Activated T-cell treated with anti-CD3 and anti-CD28 coated beads, Interleukin-2, amount 50 U/mL, for 4 hours (primary cell): ENCODE data around the gene ADAMTSL4. TPM values are rescaled to one million over a fixed set of nuclear protein-coding genes. Genes with fewer than 3 reads are reported as not detected.

Source experiments
- ATAC-seq, 2 donors: fragments of 200-7000 bp; cut with Tn5 transposase; one replicate each; pipeline ENCODE4 v1.10.0; 2021
- DNase-seq: peaks from one replicate; pipeline ENCODE4 v3.0.0-alpha.2; 2020
- H3K27me3 Mint-ChIP-seq: one replicate; pipeline ENCODE4 v1.8.0; 2021; ENCODE audit warnings: low read depth, mixed read lengths
- H3K36me3 Mint-ChIP-seq: one replicate; pipeline ENCODE4 v1.8.0; 2022; ENCODE audit warnings: mixed read lengths; ENCODE audit not compliant: insufficient read depth
- H3K4me1 Mint-ChIP-seq: one replicate; pipeline ENCODE4 v1.8.0; 2021; ENCODE audit warnings: low read depth, mixed read lengths
- H3K4me3 Mint-ChIP-seq: one replicate; pipeline ENCODE4 v1.8.0; 2021; ENCODE audit warnings: mild to moderate bottlenecking, moderate library complexity, mixed read lengths
- H3K9me3 Mint-ChIP-seq: one replicate; pipeline ENCODE4 v1.8.0; 2021; ENCODE audit warnings: mixed read lengths
- total RNA-seq, 3 donors: library from RNA; stranded (reverse); gene quantifications; one replicate each; pipeline ENCODE4 v1.2.1, GENCODE V29; 2021

The ADAMTSL4 gene
- total RNA-seq, 3 donors from 2014 or later, result 0.19 to 0.34 (median 0.33) TPM

DNA sequence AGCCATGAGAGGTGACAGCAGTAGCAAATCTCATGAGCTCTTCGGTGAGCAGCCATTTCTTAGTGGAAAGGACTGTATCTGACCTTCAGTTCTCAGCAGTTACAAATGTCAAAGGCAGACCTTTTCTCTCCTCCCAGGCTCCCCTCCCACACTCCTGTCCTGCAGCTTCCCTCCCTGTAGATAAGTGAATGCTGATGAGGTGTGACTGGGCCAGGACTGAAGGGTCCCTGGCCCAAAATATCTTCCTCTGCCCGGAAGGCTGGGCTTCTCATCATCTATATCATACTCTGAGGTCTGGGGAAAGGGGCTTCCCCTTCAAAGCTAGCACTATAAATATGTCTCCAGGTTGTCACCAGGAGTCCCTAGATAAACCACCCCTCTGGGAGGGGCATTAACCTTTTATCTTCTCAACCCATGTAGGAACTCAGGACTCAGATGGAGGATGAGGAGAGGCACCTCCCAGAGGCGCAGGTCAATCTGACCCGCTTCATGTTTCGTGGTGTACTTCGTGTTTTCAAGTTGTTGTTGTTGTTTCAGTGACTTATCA, 3.6 kb upstream of the ADAMTSL4 start:
- H3K36me3 Mint-ChIP-seq, result no peaks in the 10 kb centered on the region
- H3K4me3 Mint-ChIP-seq, result no peak overlapping the region
- H3K27me3 Mint-ChIP-seq, result peaks cover 36% of the 10 kb centered on the region
- peaks cover 7% of the 10 kb centered on the region for H3K4me1 Mint-ChIP-seq
- ATAC-seq, result no peak
- no peaks in the 10 kb centered on the region for H3K9me3 Mint-ChIP-seq
- DNase-seq, result no peak

DNA sequence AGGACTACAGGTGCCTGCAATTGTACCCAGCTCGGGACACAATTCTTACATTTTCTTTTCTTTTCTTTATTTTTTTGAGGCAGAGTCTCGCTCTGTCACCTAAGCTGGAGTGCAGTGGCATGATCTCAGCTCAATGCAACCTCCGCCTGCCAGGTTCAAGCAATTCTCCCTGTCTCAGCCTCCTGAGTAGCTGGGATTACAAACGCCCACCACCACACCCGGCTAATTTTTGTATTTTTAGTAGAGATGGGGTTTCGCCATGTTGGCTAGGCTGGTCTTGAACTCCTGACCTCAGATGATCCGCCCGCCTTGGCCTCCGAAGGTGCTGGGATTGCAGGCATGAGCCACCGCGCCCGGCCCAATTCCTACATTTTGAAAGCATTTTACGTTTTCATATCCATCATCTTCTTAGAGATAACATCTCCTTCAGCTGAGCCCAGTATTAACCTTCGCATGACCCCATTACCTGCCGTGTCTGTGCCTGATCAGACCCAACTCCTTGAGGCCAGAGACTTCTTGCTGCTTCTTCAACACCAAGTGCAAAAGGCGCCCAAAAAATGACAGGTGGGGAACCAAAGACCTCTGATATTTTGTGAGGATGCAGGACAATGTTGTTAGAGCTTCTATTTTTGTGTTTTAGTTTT, 2.8 kb upstream of the ADAMTSL4 start:
- Mint-ChIP-seq H3K27me3 (peaks cover 38% of the 10 kb centered on the region), H3K4me3 (no peak overlapping the region)

DNA sequence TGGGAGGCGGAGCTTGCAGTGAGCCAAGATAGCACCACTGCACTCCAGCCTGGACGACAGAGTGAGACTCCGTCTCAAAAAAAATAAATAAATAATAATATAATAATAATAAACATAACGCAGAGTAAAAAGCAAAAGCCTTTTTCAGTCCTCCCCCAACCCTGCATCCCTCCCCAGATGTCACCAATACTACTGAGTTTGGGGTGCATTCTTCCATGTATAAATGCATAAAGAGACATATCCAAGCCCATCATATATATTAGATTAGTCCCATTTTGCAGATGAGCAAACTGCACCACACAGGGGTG, 930 bp upstream of the ADAMTSL4 start:
- peaks cover 17% of the 10 kb centered on the region for H3K4me1 Mint-ChIP-seq
- H3K36me3 Mint-ChIP-seq, result no peaks in the 10 kb centered on the region
- no peaks in the 10 kb centered on the region for H3K9me3 Mint-ChIP-seq
- peak overlapping the region; percentile 66 for H3K4me3 Mint-ChIP-seq
- peaks cover 38% of the 10 kb centered on the region for H3K27me3 Mint-ChIP-seq
- ATAC-seq, result no peak
- no peak for DNase-seq

More for the DNA sequence above, 2.8 kb upstream of the ADAMTSL4 start:
- no peak for DNase-seq
- H3K4me1 Mint-ChIP-seq, result peaks cover 15% of the 10 kb centered on the region
- no peaks in the 10 kb centered on the region for H3K36me3 Mint-ChIP-seq
- no peaks in the 10 kb centered on the region for H3K9me3 Mint-ChIP-seq
- no peak for ATAC-seq

DNA sequence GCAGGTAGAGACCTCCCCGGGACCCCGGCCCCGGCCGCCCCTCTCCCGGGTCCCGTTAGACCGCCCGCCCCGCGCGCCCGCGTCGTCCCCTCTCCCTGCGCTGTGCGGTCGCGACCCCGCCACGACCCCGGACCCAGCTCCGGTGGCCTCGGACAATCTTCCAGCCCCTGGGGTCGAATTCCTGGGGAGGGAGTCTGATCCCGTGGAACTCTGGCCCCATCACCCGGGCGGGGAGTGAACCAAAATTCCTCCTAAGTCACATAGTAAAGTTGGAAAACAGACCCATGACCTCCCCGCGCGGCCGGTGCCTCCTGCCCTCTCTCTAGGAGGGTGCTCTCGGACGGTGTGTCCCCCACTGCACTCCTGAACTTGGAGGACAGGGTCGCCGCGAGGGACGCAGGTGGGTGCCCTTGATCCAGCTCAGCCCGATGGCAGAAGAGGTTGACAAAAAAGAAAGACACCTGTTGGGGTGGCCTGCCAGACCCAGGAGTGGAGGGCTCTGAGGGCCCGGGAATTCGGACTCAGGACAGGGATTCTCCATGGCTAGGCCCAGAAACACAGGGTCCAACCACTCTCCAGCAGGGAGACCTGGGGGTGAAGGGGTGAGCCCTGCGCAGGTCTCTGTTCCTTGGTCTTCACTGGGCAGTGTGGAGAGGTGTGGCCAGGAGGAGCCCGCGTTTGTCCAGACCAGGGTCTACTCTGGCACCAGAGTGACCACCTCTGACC, 451 bp downstream of the ADAMTSL4 start:
- H3K9me3 Mint-ChIP-seq, result no peaks in the 10 kb centered on the region
- H3K36me3 Mint-ChIP-seq, result no peaks in the 10 kb centered on the region
- peaks cover 17% of the 10 kb centered on the region for H3K4me1 Mint-ChIP-seq
- H3K4me3 Mint-ChIP-seq, result peak overlapping the region; percentile 74
- DNase-seq (no peak), ATAC-seq (no peak)
- peaks cover 29% of the 10 kb centered on the region for H3K27me3 Mint-ChIP-seq

DNA sequence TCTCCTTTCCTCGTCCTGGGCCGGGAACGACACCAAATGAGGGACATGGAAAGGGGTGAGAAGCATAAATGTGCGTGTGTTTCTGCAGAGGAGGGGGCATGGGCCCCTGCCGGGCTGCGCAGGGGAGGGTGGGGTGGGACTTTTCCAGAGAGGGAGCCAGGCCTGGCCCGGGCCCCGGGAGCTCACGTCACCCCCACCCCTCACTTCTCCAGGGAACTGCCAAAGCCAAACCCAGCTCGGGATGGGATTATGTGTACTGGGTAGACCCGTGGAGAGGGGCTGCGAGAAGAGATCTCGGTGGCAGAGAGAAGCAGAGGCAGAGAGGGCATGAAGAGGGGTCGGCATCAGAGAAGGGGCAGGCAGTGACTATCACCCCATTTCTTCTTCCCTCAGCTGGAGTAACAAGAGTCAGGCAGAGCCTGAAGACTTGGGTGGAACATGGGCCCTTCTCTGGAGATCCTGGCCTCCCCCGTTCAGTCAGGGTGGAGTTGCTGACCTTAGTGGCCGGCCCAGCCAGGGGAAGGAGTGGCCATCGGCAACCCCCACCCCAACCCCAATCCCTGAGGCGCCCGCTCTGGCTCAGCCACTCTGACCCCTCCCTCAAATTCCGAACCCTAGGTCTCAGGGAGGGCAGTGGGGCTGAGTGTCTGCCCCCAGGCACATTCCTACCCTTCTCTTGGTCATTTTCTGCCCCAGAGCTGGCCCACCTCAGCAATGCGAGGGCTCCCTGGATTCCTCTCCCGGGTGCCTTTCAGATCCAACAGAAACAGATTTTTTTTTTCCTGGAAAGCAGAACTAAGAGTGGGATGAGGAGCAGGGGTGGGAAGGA, 1.2 kb downstream of the ADAMTSL4 start:
- no peaks in the 10 kb centered on the region for H3K9me3 Mint-ChIP-seq
- H3K27me3 Mint-ChIP-seq, result peaks cover 27% of the 10 kb centered on the region
- peaks cover 17% of the 10 kb centered on the region for H3K4me1 Mint-ChIP-seq
- peaks cover 2% of the 10 kb centered on the region for H3K36me3 Mint-ChIP-seq
- ATAC-seq (no peak), DNase-seq (no peak)
- no peak overlapping the region for H3K4me3 Mint-ChIP-seq

DNA sequence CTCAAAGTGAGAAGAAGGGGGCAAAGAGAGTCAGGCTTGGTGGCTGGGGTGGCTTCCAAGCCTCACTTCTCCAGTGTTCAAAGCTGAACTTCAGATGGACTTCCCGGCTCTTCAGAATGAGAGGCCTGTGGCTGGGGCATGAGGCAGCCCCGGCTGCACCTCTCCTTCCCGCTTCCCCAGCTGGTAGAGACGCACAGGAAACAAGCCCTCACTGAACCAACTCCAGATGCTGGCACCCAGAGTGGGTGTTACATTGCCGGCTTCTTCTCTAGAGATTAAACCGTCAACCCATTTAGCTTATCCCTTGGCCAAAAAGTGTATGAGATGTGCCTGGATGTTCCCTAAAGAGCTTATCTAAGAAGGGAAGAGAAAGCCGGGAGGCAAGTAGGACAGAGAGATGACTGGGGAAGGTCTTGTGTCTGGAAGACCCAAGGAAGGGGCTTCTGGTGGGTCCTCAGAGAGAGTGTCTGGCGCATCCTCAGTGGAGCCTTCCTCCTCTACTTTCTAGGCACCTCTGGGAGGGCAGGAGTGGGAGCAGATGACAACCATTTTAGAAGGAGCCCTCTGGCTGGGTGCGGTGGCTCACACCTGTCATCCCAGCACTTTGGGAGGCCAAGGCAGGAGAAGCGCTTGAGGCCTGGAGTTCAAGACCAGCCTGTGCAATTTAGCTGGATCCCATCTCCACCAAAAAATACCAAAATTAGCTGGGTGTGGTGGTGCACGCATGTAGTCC, 2.0 kb downstream of the ADAMTSL4 start:
- H3K9me3 Mint-ChIP-seq, result no peaks in the 10 kb centered on the region
- peaks cover 22% of the 10 kb centered on the region for H3K27me3 Mint-ChIP-seq
- peaks cover 5% of the 10 kb centered on the region for H3K36me3 Mint-ChIP-seq
- H3K4me1 Mint-ChIP-seq, result peaks cover 17% of the 10 kb centered on the region
- ATAC-seq (no peak), DNase-seq (no peak)
- H3K4me3 Mint-ChIP-seq, result no peak overlapping the region

DNA sequence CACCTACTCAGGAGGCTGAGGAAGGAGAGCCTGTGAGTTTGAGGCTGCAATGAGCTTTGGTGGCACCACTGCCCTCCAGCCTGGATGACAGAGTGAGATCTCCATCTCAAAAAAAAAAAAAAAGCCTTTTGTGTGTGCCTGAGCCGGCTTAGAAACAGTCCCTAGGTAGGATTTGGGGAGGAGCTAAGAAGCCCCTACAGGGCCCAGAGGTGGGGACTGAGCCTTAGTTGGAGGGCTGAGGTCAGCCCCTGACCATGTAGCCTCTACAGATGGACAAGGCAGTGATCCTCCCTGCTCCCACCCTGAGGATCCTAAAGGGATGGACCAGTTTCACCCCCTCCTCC, 2.5 kb downstream of the ADAMTSL4 start:
- Mint-ChIP-seq H3K9me3 (no peaks in the 10 kb centered on the region), H3K4me1 (peaks cover 17% of the 10 kb centered on the region), H3K4me3 (no peak overlapping the region), H3K36me3 (peaks cover 5% of the 10 kb centered on the region), H3K27me3 (peaks cover 16% of the 10 kb centered on the region)
- no peak for DNase-seq
- no peak for ATAC-seq

DNA sequence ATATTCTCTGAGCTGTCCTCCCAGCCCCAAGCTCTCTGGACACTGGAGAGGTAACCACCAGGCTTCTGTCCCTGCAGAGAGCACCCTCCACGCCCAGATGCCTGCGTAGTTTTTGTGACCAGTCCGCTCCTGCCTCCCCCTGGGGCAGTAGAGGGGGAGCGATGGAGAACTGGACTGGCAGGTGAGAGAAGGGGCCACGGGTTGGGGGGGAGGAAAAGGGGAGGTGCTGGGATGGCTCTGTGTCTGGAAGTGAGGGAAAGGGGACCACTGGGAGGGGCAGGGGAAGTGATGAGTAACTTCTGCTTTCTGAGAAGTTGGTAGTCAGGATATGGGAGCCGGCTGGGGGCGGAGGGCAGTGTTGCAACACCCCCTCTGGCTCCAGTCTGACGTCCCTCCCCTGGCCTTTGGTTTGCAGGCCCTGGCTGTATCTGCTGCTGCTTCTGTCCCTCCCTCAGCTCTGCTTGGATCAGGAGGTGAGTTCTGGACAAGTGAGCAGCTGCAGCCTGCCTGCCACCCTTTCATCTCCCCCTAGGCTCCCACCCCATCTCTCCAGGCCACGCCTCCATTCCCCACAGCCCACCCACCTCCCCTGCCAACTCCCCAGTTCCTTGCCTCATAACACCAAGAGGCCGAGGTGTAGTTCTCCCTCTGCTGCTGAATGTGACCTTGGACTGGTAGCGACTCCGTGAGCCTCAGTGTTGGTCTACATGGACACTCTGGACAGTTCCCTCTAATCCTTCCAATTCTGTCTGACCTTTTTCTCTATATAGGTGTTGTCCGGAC, 3.1 kb downstream of the ADAMTSL4 start:
- Mint-ChIP-seq H3K4me1 (peaks cover 17% of the 10 kb centered on the region), H3K27me3 (peaks cover 12% of the 10 kb centered on the region), H3K9me3 (no peaks in the 10 kb centered on the region), H3K4me3 (no peak overlapping the region), H3K36me3 (peaks cover 5% of the 10 kb centered on the region)
- ATAC-seq (no peak), DNase-seq (no peak)

DNA sequence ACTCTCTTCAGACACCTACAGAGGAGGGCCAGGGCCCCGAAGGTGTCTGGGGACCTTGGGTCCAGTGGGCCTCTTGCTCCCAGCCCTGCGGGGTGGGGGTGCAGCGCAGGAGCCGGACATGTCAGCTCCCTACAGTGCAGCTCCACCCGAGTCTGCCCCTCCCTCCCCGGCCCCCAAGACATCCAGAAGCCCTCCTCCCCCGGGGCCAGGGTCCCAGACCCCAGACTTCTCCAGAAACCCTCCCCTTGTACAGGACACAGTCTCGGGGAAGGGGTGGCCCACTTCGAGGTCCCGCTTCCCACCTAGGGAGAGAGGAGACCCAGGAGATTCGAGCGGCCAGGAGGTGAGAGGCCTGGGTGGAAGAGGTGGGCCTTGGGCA, 3.7 kb downstream of the ADAMTSL4 start:
- H3K4me1 Mint-ChIP-seq, result peaks cover 17% of the 10 kb centered on the region

DNA sequence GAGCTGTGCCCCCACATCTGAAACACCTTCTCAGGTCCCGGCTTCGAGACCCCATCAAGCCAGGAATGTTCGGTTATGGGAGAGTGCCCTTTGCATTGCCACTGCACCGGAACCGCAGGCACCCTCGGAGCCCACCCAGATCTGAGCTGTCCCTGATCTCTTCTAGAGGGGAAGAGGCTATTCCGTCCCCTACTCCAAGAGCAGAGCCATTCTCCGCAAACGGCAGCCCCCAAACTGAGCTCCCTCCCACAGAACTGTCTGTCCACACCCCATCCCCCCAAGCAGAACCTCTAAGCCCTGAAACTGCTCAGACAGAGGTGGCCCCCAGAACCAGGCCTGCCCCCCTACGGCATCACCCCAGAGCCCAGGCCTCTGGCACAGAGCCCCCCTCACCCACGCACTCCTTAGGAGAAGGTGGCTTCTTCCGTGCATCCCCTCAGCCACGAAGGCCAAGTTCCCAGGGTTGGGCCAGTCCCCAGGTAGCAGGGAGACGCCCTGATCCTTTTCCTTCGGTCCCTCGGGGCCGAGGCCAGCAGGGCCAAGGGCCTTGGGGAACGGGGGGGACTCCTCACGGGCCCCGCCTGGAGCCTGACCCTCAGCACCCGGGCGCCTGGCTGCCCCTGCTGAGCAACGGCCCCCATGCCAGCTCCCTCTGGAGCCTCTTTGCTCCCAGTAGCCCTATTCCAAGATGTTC, 4.3 kb downstream of the ADAMTSL4 start:
- DNase-seq, result no peak
- H3K9me3 Mint-ChIP-seq, result no peaks in the 10 kb centered on the region
- H3K27me3 Mint-ChIP-seq, result peaks cover 9% of the 10 kb centered on the region
- ATAC-seq, result no peak
- no peak overlapping the region for H3K4me3 Mint-ChIP-seq
- H3K36me3 Mint-ChIP-seq, result peaks cover 5% of the 10 kb centered on the region
- H3K4me1 Mint-ChIP-seq, result peaks cover 15% of the 10 kb centered on the region

More for the DNA sequence above, 3.7 kb downstream of the ADAMTSL4 start:
- no peak for DNase-seq
- no peak for ATAC-seq
- peaks cover 5% of the 10 kb centered on the region for H3K36me3 Mint-ChIP-seq
- H3K4me3 Mint-ChIP-seq, result no peak overlapping the region
- peaks cover 12% of the 10 kb centered on the region for H3K27me3 Mint-ChIP-seq
- no peaks in the 10 kb centered on the region for H3K9me3 Mint-ChIP-seq

DNA sequence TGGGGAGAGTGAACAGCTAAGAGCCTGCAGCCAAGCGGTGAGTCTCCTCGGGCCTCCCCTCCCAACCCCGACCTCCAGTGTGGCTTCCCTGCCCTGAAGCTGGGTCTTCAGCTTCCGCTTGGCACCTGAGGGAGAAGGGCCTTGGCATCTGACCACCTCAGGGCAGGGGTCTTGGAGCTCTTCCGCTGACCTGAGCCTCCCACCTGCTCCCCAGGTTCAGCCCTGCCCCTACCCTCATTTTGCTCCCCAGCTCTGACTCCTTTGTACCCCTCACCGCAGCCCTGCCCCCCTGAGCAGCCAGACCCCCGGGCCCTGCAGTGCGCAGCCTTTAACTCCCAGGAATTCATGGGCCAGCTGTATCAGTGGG, 4.9 kb downstream of the ADAMTSL4 start:
- ATAC-seq (no peak), DNase-seq (no peak)
- no peaks in the 10 kb centered on the region for H3K9me3 Mint-ChIP-seq
- H3K4me3 Mint-ChIP-seq, result no peak overlapping the region
- H3K4me1 Mint-ChIP-seq, result peaks cover 14% of the 10 kb centered on the region
- peaks cover 8% of the 10 kb centered on the region for H3K27me3 Mint-ChIP-seq
- peaks cover 5% of the 10 kb centered on the region for H3K36me3 Mint-ChIP-seq

DNA sequence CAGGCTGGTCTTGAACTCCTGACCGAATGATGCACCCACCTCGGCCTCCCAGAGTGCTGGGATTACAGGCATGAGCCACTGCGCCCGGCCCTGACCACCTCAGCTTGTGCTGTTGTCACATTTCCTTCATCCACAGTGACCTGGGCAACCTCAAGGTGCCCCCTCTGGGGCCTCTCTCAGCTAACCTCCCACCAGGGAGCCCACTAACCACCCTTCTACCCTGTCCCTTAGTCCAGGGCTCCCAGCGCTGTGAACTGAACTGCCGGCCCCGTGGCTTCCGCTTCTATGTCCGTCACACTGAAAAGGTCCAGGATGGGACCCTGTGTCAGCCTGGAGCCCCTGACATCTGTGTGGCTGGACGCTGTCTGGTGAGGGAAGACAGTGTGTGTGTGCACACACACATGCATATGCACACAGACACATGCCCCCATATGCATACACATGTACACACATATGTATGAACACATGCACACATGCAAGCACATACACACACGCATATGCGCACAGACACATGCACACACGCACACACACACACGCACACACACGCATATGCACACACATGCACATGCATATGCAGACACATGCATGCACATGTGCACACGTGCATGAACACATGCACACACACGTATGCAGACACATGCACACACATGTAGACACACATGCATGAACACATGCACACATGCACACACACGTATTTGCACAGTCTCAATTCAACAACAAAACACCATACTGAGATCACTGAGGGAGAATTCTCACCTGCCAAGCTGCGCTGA, 6.2 kb downstream of the ADAMTSL4 start:
- no peaks in the 10 kb centered on the region for H3K9me3 Mint-ChIP-seq
- DNase-seq (no peak), ATAC-seq (no peak)
- H3K36me3 Mint-ChIP-seq, result peaks cover 5% of the 10 kb centered on the region
- peaks cover 2% of the 10 kb centered on the region for H3K27me3 Mint-ChIP-seq
- no peak overlapping the region for H3K4me3 Mint-ChIP-seq
- peaks cover 16% of the 10 kb centered on the region for H3K4me1 Mint-ChIP-seq
